TTC549 (cell line): ENCODE measurements around the gene CLC.
"Not testable (repeated sequence)": the region's sequence is repeated elsewhere in the genome, so short reads cannot be mapped to it uniquely, and the experiment has no call there.

Experiments used
- FAIRE-seq: peaks from 2 replicates; lab custom pipeline; 2012; peaks lifted over from hg19 to GRCh38; lab: Jason Lieb, UNC

The CLC gene

DNA sequence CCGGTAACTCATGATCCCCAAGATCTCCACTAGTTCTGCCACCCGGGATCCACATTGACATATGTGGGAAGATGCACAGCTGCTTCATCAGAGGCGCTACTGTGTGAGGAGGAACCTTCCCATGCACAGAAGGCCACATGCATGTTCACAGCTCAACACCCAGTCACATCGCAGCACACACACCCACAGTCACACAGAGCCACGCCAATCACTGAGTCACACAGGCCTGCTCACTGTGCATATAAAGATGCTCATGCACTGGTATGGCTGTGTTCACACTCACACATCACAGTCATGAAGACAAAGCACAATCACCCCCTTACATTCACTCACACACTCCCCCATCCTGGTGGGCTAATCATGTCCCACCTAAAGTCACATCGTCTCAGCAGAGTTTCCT, 9.8 kb downstream of the CLC start:
- FAIRE-seq = no peak

DNA sequence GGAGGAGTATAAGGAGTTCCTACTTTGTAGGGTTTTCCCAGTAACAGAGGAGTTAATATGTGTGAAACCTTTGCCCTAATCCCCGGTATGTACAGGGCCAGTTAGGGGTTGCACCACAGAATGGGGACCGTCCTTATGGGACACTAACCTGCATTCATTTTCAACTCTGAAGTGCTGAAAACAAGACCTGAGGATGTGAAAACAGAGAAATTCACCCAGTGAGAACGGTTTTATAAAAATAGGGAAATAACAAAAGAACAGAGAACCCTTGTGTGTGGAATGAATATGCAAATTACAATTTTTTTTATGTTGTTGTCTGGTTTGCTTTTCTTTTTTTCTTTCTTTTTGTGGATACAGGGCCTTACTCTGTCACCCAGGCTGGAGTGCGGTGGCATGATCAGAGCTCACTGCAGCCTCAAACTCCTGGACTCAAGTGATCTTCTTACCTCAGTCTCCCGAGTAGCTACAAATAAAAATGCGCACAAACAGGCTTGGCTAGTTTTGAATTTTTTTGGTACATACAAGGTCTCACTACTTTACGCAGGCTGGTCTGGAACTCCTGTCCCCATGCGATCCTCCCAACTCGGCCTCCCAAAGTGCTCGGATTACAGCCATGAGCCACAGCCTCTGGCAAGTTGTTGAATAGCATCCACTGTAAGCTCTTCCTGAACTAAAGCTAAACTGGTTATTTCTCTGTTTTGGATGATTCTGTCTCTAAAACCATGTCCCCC, 10.6 kb downstream of the CLC start:
- FAIRE-seq = no peak

DNA sequence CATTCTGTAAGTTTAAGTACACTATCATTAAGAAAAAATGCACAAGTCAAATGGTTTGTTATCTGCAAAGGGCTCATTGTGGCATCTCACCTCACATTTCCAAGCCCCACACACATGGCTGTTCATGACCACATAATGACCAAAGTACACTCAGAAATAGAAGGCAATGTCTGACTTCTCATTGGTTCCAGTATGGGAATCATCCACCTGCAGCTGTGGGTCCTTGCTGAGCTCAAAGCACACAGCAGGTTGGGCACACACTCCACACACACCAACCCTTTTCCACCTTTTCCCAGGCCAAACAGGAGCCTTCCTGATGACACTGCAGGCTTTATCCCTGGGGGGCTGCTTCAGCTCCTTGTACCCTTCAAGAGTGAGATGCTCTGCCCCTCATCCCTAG, 11.8 kb downstream of the CLC start:
- FAIRE-seq = no peak

DNA sequence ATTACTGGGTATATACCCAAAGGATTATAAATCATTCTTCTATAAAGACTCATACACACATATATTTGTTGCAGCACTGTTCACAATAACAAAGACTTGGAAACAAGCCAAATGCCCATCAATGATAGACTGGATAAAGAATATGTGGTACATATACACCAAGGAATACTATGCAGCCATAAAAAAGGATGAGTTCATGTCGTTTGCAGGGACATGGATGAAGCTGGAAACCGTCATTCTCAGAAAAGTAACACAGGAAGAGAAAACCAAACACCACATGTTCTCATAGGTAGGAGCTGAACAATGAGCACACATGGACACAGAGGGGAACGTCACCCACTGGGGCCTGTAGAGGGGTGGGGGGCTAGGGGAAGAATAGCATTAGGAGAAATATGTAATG, 17.7 kb downstream of the CLC start:
- FAIRE-seq = not testable (repeated sequence)

- FAIRE-seq = no peak
Observed at GRCh38 chr19:39710333-39710890, 27.4 kb downstream of the CLC start.

GRCh38 chr19:39709026-39709872, 28.6 kb downstream of the CLC start:
- no peak for FAIRE-seq

DNA sequence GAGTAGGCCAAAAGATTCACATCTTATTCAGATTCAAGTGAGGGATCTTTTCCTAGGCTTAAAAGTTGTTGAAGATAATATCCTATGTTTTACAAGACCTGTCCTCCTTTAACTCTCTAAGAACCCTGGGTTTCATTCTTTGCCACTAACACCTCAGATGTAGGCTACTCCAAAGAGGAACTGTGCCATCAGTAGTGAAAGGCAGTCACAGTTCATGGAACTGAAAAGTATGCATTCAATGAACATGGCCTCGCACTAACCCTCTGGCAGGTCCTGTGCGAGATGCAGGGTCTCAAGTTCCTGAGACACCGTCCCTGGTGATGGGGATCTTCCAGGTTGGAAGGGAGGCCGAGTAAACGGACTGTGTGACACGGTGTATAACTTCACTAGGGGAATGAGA, 29.2 kb downstream of the CLC start:
- no peak for FAIRE-seq

DNA sequence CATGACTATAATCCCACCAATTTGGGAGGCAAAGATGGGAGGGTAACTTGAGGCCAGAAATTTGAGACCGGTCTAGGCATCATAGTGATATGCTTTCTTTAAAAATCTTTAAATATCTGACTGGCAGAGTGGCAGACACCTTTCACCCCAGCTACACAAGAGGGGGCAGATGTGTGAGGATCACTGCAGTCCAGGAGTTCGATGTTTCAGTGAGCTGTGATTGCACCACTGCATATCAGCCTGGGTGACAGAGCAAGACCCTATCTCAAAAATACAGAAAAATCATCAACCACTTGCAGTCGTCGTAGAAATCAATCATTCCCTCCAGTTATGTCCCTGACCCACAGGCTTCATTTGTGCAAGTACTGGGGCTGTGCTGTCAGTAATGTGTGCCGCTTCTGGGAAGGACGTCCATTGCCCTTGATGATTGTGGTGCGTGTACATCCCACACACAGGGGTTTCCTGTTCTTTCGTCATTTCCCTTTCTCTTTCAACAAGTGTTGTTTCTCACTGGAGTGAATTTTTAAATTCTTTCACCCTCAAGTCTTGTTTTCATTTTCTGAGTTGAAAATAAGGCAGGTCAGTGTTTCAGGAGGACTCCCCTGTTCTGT, 32.1 kb downstream of the CLC start:
- FAIRE-seq = no peak

GRCh38 chr19:39704181-39705044, 33.4 kb downstream of the CLC start, which contains the start of gene LGALS14:
TSS of gene LGALS14 (plus strand) at chr19:39704481. CDS start at chr19:39704529, 48 bp downstream.
- FAIRE-seq = no peak

- no peak for FAIRE-seq
Observed at GRCh38 chr19:39701291-39701690, 36.5 kb downstream of the CLC start.

- FAIRE-seq = no peak
Observed at GRCh38 chr19:39698535-39698934, 39.3 kb downstream of the CLC start.

DNA sequence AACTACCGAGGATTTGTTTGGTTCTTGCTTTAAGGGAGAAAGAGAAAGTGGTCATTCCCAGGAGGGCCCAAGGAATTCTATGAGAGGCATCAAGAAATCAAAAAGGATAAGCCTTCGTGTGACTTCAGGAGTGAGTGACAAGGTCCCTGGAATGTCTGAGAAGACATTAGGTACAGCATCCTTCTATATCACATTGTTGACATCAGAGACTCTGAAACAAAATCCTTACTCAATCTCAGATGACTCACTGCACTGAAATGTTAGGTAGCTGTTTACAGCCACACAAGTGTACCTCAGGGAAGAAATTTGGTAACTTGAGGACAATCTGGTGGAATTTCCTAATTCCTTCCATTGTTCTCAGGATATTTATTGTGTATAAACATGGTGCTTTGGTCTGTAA, 41.4 kb downstream of the CLC start:
- FAIRE-seq = no peak

DNA sequence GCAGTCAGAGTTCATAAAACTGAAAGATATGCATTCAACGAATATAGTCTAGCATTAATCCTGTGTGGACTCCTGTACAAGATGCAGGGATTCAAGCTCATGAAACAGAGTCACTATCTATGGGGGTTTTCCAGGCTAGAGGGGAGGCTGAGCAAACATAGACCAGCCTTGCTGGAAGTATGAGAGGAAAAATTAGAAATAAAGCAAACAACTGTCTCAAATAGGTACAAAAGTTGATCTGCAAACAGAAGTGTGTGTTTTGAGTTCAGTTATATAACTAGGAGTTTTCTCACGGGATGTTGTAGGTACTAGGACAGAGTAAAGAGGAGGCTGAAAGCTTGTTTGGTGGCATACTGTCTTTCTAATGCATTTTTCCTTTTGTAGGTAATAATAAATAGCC, 42.1 kb downstream of the CLC start:
- FAIRE-seq = no peak

DNA sequence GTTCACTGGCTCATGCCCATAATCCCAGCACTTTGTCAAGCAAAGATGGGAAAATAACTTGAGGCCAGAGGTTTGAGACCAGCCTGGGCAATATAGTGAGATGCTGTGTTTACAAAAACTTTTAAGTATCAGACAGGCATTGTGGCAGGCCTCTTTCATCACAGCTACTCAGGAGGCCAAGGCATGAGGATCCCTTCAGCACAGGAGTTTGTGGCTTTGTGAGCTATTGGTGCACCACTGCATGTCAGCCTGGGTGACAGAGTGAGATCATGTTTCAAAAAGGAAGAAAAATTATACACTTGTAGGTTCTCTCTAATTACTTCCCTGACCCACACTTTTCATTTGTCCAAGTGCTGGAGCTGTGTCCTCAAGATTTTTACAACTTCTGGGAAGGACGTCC, 45.0 kb downstream of the CLC start:
- FAIRE-seq = no peak

- FAIRE-seq = no peak
Observed at GRCh38 chr19:39692166-39692565, 45.7 kb downstream of the CLC start.

- not testable (repeated sequence) for FAIRE-seq
Observed at GRCh38 chr19:39688637-39689036, 49.2 kb downstream of the CLC start.

DNA sequence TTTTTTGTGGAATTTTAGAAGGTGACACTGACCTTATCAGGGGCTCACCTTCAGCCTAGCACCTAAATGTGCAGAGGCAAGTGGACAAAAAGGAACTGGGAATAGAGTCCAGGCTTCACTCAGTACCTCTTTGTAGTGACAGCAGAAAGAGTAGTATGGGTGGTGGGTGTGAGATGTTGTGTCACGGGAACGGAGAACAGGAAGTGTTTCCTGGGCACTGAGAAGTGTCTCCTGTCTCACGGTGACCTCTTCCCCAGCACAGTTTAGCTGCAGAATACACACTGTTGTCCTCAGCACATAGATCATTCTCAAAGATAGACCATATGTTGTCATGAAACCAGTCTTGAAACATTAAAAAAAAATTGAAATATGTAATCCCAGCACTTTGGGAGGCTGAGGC, 51.1 kb downstream of the CLC start:
- no peak for FAIRE-seq

GRCh38 chr19:39684267-39684666, 53.6 kb downstream of the CLC start:
- FAIRE-seq = no peak

- FAIRE-seq = no peak
Observed at GRCh38 chr19:39681416-39681815, 56.4 kb downstream of the CLC start.
